Limb (tissue), 2 donors: ENCODE results near the gene EGLN2.
"Not testable (repeated sequence)": the region's sequence is repeated elsewhere in the genome, so short reads cannot be mapped to it uniquely, and the experiment has no call there.

Experiments
- DNase-seq, 2 donors: peaks; one replicate each; pipeline ENCODE4 v3.0.0-alpha.2; 2016; ENCODE audit errors: extremely low spot score in 2 of 2

EGLN2 gene

DNA sequence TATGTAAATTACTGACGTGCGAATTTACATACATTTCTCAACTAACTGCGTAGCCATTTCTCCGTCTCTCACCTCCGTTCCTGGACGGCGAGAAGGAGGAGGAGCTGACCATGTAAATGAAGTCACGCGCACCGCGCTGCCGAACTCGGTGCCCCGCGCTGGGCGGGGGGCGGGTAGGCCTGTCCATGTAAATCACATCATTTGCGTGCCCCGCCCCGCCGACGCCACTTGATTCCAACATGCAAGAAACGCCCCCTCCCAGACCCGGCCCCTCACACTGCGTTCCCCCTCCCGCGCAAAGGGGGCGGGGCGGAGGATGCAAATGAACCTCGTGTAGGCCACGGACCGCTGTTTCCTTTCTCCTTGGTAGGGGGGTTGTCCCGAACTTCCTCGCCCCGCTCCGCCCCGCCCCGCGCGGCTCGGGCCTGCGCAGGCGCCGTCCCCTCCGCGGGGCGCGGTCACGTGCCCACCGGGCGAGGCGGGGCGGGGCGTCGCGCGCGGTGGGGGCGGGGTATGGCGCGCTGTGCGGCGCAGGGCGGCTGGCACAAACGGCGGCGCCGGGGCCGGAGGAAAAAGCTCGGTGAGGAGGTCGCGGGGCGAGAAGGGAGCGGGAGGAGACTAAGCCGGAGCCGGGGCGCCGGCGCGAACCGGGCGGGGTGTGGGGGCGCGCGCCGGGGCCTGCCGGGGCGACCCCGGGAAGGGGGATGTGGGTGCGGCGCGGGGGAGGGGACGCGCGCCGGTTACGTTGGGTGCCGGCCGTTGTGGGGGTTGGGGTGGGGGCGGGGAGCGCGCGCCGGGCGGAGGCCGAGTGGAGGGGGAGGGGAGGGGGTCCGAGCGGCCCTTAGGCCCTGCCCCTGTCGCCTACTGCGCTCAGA lies at the start of gene EGLN2:
Gene EGLN2, plus strand, starts transcription at position 509 of the 875 bp plus-strand sequence. CDS start 1,382 bp downstream, outside the sequence.
- peak; percentile 99 to 100 for DNase-seq

GRCh38 chr19:40750058-40750873 lies 48.7 kb upstream of the EGLN2 start, which contains the start of gene ACTMAP:
Gene ACTMAP, minus strand, starts transcription at chr19:40750477. Its CDS starts 674 bp downstream, at chr19:40749803.
- peak; percentile 99 for DNase-seq

DNA sequence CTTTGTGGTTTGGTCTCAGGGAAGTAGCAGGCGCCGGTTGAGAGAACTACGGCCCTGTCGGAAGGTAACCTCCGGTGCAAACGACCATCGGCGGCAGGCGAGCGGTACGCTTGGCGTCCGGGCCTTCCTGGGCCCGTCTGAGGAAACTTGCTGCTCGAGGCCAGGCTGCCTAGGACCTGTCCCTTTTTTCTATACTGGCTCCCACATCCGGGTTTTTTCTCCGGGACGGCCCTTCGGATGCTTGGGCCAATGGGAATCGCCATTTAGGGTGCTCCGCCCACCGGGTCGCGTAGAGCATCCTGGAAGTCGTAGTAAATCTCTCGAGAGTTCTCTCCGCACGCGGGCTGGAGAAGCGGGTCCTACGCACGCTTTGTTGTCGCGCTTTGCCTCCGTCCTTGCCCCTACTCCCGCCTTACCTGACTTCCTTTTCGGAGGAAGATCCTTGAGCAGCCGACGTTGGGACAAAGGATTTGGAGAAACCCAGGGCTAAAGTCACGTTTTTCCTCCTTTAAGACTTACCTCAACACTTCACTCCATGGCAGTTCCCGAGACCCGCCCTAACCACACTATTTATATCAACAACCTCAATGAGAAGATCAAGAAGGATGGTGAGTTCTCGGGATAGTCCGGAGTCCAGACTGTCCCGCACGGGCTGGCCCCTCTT lies 48.0 kb upstream of the EGLN2 start, which contains the start of gene SNRPA:
Gene SNRPA, plus strand, starts transcription at position 330 of the 664 bp plus-strand sequence. Its CDS starts 206 bp downstream, at position 536.
- peak; percentile 97 to 98 for DNase-seq

GRCh38 chr19:40752257-40752781 lies 46.7 kb upstream of the EGLN2 start:
- no peak for DNase-seq

DNA sequence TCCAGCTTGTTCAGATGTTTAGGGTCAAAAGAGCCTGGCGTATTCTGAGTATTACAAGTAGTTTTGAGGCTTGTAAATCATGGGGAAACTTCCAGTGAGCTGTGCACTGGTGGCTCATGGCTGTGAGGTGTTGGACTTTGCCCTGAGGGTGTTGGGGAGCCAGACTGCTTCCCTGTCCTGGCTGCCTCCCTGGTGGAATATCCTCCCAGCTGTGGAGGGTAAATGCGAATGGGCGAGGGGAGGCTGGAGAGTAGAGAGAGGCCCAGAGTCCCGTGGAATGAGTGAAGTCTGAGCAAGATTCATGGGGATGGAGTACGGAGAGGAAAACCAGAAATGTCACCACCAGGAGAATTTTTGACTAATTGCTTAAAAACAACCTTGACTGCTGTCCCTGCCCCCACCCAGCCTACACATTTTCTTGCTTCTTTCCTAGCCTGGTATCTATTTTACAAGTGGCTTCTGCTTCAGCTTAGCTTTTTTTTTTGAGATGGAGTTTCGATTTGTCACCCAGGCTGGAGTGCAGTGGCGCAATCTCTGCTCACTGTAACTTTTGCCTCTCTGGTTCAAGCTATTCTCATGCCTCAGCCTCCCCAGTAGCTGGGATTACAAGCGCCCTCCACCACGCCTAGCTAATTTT lies 44.3 kb upstream of the EGLN2 start:
- DNase-seq = no peak

DNA sequence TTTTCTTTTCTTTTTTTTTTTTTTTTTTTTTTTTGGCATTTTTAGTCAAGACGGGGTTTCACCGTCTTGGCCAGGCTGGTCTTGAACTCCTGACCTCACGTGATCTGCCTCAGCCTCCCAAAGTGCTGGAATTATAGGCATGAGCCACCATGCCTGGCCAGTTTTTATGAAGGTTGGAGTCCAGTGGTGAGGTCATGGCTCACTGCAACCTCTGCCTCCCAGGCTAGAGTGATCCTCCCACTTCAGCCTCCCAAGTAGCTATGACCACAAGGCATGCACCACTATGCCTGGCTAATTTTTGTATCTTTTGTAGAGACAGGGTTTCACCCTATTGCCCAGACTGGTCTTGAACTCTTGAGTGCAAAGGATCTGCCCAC lies 43.8 kb upstream of the EGLN2 start:
- no peak for DNase-seq

GRCh38 chr19:40755791-40756190 lies 43.2 kb upstream of the EGLN2 start:
- DNase-seq = no peak

DNA sequence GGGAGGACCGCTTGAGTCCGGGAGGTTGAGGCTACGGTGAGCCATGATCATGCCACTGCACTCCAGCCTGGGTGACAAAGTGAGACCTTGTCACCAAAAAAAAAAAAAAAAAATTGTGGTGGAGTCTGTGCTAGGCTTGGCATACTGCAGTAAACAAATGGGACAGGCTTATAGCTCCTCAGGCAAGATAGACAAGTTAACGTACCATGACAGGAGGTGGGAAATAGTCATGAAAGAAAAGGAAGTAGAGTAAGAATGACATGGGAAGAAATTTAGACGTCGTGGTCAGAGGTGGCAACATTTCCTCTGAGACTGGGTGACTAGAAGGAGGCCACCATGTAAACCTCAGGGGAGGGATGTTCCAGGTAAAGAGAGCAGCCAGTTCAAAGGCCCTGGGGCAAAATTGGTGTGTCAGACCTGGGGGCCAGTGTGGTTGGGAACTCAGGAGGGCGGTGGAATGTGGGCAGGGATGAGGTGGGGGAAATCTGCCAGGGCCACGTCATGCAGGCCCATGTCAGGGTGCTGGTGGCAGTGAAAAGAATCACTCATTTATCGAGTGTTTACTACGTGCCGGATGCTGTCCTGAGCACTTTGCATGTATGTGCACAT lies 42.4 kb upstream of the EGLN2 start:
- no peak for DNase-seq

DNA sequence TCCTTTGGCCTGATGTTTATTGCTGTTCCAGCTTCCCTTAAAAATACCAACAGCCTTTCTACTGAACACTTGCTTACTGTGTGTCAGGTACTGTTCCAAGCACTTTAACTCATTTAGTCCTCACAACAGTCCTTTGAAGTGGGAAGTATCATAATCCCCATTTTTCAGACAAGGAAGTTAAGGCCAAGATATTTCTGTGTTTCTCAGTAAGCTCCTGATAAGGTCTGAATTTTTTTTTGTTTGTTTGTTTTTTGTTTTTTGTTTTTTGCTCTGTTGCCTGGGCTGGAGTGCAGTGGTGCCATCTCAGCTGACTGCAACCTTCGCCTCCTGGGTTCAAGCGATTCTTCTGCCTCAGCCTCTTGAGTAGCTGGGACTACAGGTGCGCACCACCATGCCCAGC lies 40.5 kb upstream of the EGLN2 start:
- DNase-seq = no peak

DNA sequence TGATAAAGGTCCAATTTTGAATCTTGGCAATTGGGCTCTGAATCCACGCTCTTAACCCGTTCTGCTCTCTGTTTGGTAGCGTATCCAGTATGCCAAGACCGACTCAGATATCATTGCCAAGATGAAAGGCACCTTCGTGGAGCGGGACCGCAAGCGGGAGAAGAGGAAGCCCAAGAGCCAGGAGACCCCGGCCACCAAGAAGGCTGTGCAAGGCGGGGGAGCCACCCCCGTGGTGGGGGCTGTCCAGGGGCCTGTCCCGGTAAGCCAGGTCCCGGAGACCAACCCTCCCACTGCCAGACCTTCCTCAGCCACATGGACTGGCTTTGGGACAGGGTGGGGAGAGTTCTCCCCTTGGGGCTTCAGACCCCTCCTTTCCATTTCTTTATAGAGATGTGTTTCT lies 39.6 kb upstream of the EGLN2 start:
- DNase-seq = no peak

DNA sequence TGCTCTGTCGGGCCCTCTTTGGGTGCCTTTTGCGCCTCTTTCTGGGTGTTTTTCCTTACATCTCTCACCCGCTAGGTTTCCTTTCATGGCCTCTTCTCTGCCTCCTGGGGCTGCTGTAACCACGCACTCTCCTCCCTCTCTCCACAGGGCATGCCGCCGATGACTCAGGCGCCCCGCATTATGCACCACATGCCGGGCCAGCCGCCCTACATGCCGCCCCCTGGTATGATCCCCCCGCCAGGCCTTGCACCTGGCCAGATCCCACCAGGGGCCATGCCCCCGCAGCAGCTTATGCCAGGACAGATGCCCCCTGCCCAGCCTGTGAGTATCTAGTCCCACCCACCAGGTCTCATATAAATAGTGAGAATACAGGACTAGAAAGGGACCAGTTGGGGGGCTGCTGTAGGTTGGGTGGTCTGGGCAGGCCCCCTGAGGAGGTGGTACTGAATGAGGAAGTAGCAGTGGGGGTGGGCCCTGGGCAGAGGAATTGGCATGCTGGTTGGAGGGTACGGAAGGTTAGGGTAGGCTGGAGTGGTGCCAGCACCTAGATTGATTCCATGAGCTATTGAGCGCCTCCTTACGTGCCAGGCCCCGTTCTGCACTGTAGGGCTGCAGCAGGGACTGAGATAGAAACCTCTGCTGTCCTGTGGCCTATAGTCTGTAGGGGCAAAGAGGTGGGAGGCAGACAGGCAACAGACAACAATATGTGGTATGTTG lies 36.1 kb upstream of the EGLN2 start:
- DNase-seq = no peak

- no peak for DNase-seq
Measured at GRCh38 chr19:40763526-40763925, 35.5 kb upstream of the EGLN2 start.

GRCh38 chr19:40763963-40764362 lies 35.0 kb upstream of the EGLN2 start:
- DNase-seq = no peak

DNA sequence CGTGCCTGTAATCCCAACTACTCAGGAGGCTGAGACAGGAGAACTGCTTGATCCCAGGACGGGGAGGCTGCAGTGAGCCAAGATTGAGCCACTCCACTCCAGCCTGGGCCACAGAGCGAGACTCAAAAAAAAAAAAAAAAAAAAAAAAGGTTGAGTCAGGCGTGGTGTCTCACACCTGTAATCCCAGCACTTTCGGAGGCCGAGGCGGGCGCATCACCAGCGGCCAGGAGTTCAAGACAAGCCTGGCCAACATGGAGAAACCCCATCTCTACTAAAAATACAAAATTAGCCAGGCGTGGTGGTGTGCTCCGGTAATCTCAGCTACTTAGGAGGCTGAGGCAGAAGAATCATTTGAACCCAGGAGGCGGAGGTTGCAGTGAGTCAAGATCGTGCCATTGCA lies 32.6 kb upstream of the EGLN2 start:
- not testable (repeated sequence) for DNase-seq

DNA sequence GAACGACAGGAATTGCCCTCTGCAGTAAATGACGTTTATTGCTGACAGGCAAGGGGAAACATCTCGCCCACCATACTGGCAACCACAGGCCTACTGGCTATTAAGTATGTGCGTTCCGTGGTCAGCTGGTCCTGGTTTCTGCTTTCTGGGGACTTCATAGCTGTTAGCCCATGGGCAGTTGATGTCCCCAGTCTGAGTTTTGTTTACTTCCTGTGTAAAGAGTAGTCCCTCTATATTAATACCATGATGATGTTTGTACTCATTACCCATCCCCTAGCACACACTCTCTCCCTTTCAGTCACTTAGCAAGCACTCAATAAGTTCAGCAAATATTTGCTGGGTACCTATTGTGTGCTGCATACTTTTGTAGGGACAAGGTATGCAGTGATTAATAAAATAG lies 30.1 kb upstream of the EGLN2 start:
- no peak for DNase-seq

DNA sequence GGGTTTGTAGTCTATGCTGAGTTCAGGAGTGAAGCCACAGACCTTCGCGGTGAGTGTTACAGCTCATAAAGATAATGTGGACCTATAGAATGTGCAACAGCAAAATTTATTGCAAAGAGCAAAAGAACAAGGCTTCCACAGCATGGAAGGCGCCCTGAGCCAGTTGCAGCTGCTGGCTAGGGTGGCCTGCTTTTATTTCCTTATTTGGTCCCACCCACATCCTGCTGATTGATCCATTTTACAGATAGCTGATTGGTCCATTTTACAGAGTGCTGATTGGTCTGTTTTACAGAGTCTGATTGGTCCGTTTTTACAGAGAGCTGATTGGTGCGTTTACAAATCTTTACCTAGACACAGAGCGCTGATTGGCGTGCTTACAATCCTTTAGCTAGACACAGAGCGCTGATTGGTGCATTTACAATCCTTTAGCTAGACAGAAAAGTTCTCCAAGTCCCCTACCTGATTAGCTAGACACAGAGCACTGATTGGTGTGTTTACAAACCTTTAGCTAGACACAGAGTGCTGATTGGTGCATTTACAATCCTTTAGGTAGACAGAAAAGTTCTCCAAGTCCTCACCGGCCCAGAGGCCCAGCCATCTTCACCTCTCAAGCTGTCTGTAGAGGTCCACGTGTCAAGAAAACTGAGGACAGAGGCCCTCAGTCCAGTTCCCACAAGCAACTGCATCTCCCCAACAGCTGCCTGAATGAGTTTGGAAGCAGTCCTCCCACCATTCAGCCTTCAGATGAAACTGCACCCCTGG lies 27.7 kb upstream of the EGLN2 start:
- not testable (repeated sequence) for DNase-seq

GRCh38 chr19:40774916-40775631 lies 23.9 kb upstream of the EGLN2 start, which contains the start of gene MIA:
Gene MIA, plus strand, starts transcription at chr19:40775521. Its CDS starts 22 bp downstream, at chr19:40775543.
- DNase-seq = peak; percentile 13 to 42

GRCh38 chr19:40775632-40776022 lies 23.4 kb upstream of the EGLN2 start:
- no peak for DNase-seq
